ENCODE data around the gene ZDHHC14. TPM values are rescaled to one million over a fixed set of nuclear protein-coding genes. Genes with fewer than 3 reads are reported as not detected.

The ZDHHC14 gene
- total RNA-seq, 1 experiment from 2014 or later = 1.7 TPM

- Mint-ChIP-seq H3K4me1 (peaks cover 33 to 34% of the 10 kb centered on the region in 2 experiments), H3K9me3 (no peaks in the 10 kb centered on the region), H3K27ac (no peak overlapping the region), H3K4me3 (no peak overlapping the region), H3K27me3 (ENCODE audit: low read depth) (peaks cover under 1% of the 10 kb centered on the region; the same call in 1 of the 2 replicates), H3K36me3 (ENCODE audit: insufficient read depth in 1 of 3, low read depth in 3 of 3) (peaks cover 0 to 2% (median 0%) of the 10 kb centered on the region in 3 experiments; a peak in 1 of 7 replicates)
- Histone ChIP-seq H3K23me2 (ENCODE audit: insufficient read length, low read depth, low read length, poor library complexity, severe bottlenecking) (peaks cover 4% of the 10 kb centered on the region), H2BK12ac (ENCODE audit: insufficient read length, low read depth, low read length) (no peak overlapping the region), H2BK5ac (ENCODE audit: insufficient read length, low read length) (no peak overlapping the region), H3K9me3 (ENCODE audit: control insufficient read depth, low read depth, low read length) (no peaks in the 10 kb centered on the region), H3K4ac (ENCODE audit: low read depth, low read length) (no peak overlapping the region), H3K23ac (ENCODE audit: insufficient read length, low read depth, low read length) (no peak overlapping the region), H3K9ac (ENCODE audit: extremely low read depth, insufficient read length, low read length) (no peak overlapping the region), H2AK5ac (ENCODE audit: insufficient read length, low read length) (no peak overlapping the region), H3T11ph (ENCODE audit: low read length) (no peak overlapping the region), H3K27me3 (ENCODE audit: insufficient read depth, low read length) (no peaks in the 10 kb centered on the region), H3K79me2 (ENCODE audit: insufficient read depth, low read length) (no peaks in the 10 kb centered on the region), H3K56ac (ENCODE audit: insufficient read length, low read depth, low read length) (no peak overlapping the region), H2BK15ac (ENCODE audit: low read depth, low read length) (no peak overlapping the region), H3K14ac (ENCODE audit: insufficient read depth, low read length) (no peak overlapping the region), H4K20me1 (ENCODE audit: control insufficient read depth, insufficient read depth, insufficient read length) (no peaks in the 10 kb centered on the region), H4K91ac (ENCODE audit: insufficient read length, low read depth, low read length) (no peak overlapping the region), H4K8ac (replicated peaks; ENCODE audit: insufficient read length, low read depth, low read length) (no peak overlapping the region), H4K5ac (ENCODE audit: insufficient read length, low read depth, low read length) (no peak overlapping the region), H3K18ac (ENCODE audit: insufficient read length, low read depth, low read length) (no peak overlapping the region), H2AFZ (ENCODE audit: low read length) (no peak overlapping the region), H2BK20ac (ENCODE audit: low read depth, low read length, poor library complexity, severe bottlenecking) (no peak overlapping the region), H3K27ac (ENCODE audit: insufficient read length, low read depth, low read length) (no peak overlapping the region), H3K4me1 (ENCODE audit: insufficient read depth, low read length) (no peaks in the 10 kb centered on the region), H3K4me2 (ENCODE audit: insufficient read depth, insufficient read length, low read length) (no peak overlapping the region), H2BK120ac (ENCODE audit: low read depth, low read length, poor library complexity, severe bottlenecking) (no peak overlapping the region), H3K79me1 (ENCODE audit: insufficient read depth, low read depth, low read length, poor library complexity, severe bottlenecking) (no peaks in the 10 kb centered on the region)
- no CpG with 5 or more reads among the region's 2 CpGs for WGBS (ENCODE audit: extremely low coverage, insufficient read length, low lambda C conversion rate)
- no peak for DNase-seq
- TF ChIP-seq, protein P1, sequence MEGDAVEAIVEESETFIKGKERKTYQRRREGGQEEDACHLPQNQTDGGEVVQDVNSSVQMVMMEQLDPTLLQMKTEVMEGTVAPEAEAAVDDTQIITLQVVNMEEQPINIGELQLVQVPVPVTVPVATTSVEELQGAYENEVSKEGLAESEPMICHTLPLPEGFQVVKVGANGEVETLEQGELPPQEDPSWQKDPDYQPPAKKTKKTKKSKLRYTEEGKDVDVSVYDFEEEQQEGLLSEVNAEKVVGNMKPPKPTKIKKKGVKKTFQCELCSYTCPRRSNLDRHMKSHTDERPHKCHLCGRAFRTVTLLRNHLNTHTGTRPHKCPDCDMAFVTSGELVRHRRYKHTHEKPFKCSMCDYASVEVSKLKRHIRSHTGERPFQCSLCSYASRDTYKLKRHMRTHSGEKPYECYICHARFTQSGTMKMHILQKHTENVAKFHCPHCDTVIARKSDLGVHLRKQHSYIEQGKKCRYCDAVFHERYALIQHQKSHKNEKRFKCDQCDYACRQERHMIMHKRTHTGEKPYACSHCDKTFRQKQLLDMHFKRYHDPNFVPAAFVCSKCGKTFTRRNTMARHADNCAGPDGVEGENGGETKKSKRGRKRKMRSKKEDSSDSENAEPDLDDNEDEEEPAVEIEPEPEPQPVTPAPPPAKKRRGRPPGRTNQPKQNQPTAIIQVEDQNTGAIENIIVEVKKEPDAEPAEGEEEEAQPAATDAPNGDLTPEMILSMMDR (conservative IDR thresholded peaks at IDR 0.05) = no peak
Observed at GRCh38 chr6:157558487-157559200, 177.7 kb downstream of the ZDHHC14 start.

Measured in H9 (cell line).